ENCODE results near the gene MLX.

DNA sequence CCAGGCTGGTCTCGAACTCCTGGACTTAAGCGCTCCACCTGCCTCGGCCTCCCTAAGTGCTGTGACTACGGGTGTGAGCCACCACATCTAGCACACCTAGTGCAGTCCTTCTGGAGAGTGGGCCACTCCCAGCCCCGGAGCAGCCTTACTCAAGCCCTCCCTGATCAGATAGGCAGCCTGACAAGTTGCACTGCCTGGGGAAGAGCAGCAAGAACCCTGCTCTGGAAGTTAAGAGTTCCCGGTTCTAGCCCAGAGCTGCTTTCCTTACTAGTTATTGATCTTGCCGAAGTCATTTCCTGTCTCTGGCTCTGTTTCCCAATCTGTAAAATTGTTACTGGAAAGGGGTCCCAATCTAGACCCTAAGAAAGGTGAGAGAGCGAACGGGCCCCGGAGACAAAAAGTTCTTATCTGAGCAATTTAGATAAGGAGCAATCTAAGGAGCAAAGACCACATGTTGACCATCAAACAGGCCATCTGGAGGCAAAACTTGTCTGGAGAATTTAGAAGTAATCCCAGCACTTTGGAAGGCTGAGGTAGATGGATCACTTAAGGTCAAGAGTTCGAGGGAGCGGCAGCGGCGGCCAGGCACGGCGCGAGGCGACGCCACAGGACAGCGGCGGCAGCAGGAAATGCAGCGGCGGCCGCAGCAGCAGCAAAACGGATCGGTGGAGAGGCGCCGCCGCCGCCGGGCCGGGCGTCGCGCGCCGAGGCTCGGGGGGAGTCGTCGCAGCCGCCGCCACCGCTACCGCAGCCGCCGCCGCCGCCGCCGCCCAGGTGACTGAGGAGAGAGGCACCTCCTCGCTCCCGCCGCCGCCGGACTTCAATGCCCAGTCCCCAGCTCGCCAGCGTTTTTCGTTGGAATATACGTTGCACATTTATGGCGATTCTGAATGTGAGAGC lies 35.2 kb upstream of the MLX start:
- peak; percentile 21; the same call in 1 of the 2 replicates for TF ChIP-seq GATA2 (IDR thresholded peaks at IDR 0.05; ENCODE audit: low read depth, low read length)
- no peak for TF ChIP-seq GATA3 (IDR thresholded peaks at IDR 0.05; ENCODE audit: low read depth, low read length)
